HG03039 (cell line): ENCODE measurements around the gene KCTD17.
"Not testable (repeated sequence)": the region's sequence is repeated elsewhere in the genome, so short reads cannot be mapped to it uniquely, and the experiment has no call there.

Source experiments
- ATAC-seq: cut with Tn5 transposase; IDR thresholded peaks from one replicate; pipeline ENCODE4 v1.9.1; 2021; ENCODE audit warnings: mild to moderate bottlenecking, moderate library complexity; ENCODE audit not compliant: unreplicated experiment

The KCTD17 gene

GRCh38 chr22:37059876-37060449 is 8.4 kb downstream of the KCTD17 start:
- no peak for ATAC-seq

- no peak for ATAC-seq
Measured at GRCh38 chr22:37060801-37061610, 9.5 kb downstream of the KCTD17 start.

- no peak for ATAC-seq
Measured at GRCh38 chr22:37061611-37062375, 10.3 kb downstream of the KCTD17 start.

- no peak for ATAC-seq
Measured at GRCh38 chr22:37062376-37062675, 10.8 kb downstream of the KCTD17 start.

GRCh38 chr22:37062702-37063381 is 11.3 kb downstream of the KCTD17 start:
- no peak for ATAC-seq

GRCh38 chr22:37063431-37064420 is 12.2 kb downstream of the KCTD17 start:
- ATAC-seq: no peak

GRCh38 chr22:37064553-37064952 is 13.0 kb downstream of the KCTD17 start:
- ATAC-seq: no peak

GRCh38 chr22:37065180-37065579 is 13.6 kb downstream of the KCTD17 start:
- no peak for ATAC-seq

GRCh38 chr22:37065961-37066360 is 14.4 kb downstream of the KCTD17 start:
- no peak for ATAC-seq

- ATAC-seq: no peak
Measured at GRCh38 chr22:37067428-37067827, 15.9 kb downstream of the KCTD17 start.

- no peak for ATAC-seq
Measured at GRCh38 chr22:37068859-37069258, 17.3 kb downstream of the KCTD17 start.

- no peak for ATAC-seq
Measured at GRCh38 chr22:37069319-37069718, 17.8 kb downstream of the KCTD17 start.

- no peak for ATAC-seq
Measured at GRCh38 chr22:37069719-37070118, 18.2 kb downstream of the KCTD17 start.

- ATAC-seq: no peak
Measured at GRCh38 chr22:37070334-37070733, 18.8 kb downstream of the KCTD17 start.

GRCh38 chr22:37070744-37071143 is 19.2 kb downstream of the KCTD17 start:
- ATAC-seq: no peak

- ATAC-seq: not testable (repeated sequence)
Measured at GRCh38 chr22:37071850-37072592, 20.5 kb downstream of the KCTD17 start.

GRCh38 chr22:37072673-37073072 is 21.1 kb downstream of the KCTD17 start:
- ATAC-seq: no peak

GRCh38 chr22:37074537-37074936 is 23.0 kb downstream of the KCTD17 start:
- no peak for ATAC-seq

- ATAC-seq: no peak
Measured at GRCh38 chr22:37075046-37075445, 23.5 kb downstream of the KCTD17 start.
